HG03135 (cell line): ENCODE measurements around the gene ZNG1A.
"Not testable (repeated sequence)": the region's sequence is repeated elsewhere in the genome, so short reads cannot be mapped to it uniquely, and the experiment has no call there.

Source experiments
- ATAC-seq: cut with Tn5 transposase; IDR thresholded peaks from one replicate; pipeline ENCODE4 v1.9.1; 2021; ENCODE audit warnings: mild to moderate bottlenecking, moderate library complexity; ENCODE audit not compliant: unreplicated experiment

ZNG1A gene

GRCh38 chr9:98775-99174, 80.1 kb downstream of the ZNG1A start:
- not testable (repeated sequence) for ATAC-seq

GRCh38 chr9:94992-95391, 83.9 kb downstream of the ZNG1A start:
- ATAC-seq, result not testable (repeated sequence)

- ATAC-seq, result not testable (repeated sequence)
Observed at GRCh38 chr9:94323-94722, 84.5 kb downstream of the ZNG1A start.

- not testable (repeated sequence) for ATAC-seq
Observed at GRCh38 chr9:93909-94308, 84.9 kb downstream of the ZNG1A start.

- ATAC-seq, result not testable (repeated sequence)
Observed at GRCh38 chr9:90851-91250, 88.0 kb downstream of the ZNG1A start.

GRCh38 chr9:88396-89037, 90.3 kb downstream of the ZNG1A start:
- peak; percentile 74 for ATAC-seq

GRCh38 chr9:87860-88259, 91.0 kb downstream of the ZNG1A start:
- ATAC-seq, result not testable (repeated sequence)

GRCh38 chr9:87105-87504, 91.8 kb downstream of the ZNG1A start:
- ATAC-seq, result not testable (repeated sequence)

- ATAC-seq, result not testable (repeated sequence)
Observed at GRCh38 chr9:86697-87096, 92.2 kb downstream of the ZNG1A start.

GRCh38 chr9:82932-83689, 95.7 kb downstream of the ZNG1A start:
- not testable (repeated sequence) for ATAC-seq

- not testable (repeated sequence) for ATAC-seq
Observed at GRCh38 chr9:78333-78732, 100.5 kb downstream of the ZNG1A start.

- not testable (repeated sequence) for ATAC-seq
Observed at GRCh38 chr9:76389-76788, 102.5 kb downstream of the ZNG1A start.

GRCh38 chr9:73900-74525, 104.8 kb downstream of the ZNG1A start:
- ATAC-seq, result not testable (repeated sequence)

GRCh38 chr9:73076-73899, 105.6 kb downstream of the ZNG1A start:
- ATAC-seq, result not testable (repeated sequence)
